ENCODE results near the gene DHCR7.

The DHCR7 gene

GRCh38 chr11:71477641-71478527 lies 29.7 kb upstream of the DHCR7 start:
- no peak for DNase-seq (ENCODE audit: low read depth in 3 of 3, low spot score in 1 of 3)

GRCh38 chr11:71476926-71477640 lies 28.9 kb upstream of the DHCR7 start:
- no peak for DNase-seq (ENCODE audit: low read depth in 3 of 3, low spot score in 1 of 3)

DNA sequence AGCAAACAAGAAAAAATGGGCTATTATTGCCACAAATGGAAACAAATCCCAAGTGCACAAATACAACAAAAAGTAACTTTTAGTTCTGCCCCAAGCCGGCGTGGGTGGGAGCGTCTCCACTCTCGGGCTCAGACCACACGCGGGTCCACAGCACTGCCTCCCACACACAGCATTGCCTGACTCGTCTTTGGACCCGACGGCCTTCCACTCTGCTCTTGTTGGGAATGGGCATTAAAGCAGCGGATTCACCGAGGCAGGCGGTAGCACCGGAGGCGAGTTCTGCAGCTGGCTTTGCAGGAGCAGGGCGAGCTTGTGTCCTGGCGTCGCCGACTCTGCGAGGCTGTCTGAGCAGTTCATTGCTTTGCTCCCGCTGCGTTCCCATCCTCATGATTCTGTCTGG lies 27.8 kb upstream of the DHCR7 start:
- no peak for DNase-seq (ENCODE audit: low read depth in 3 of 3, low spot score in 1 of 3)

- no peak for DNase-seq (ENCODE audit: low read depth in 3 of 3, low spot score in 1 of 3)
Measured at GRCh38 chr11:71474771-71475483, 26.7 kb upstream of the DHCR7 start.

GRCh38 chr11:71474141-71474770 lies 26.1 kb upstream of the DHCR7 start:
- no peak for DNase-seq (ENCODE audit: low read depth in 3 of 3, low spot score in 1 of 3)

DNA sequence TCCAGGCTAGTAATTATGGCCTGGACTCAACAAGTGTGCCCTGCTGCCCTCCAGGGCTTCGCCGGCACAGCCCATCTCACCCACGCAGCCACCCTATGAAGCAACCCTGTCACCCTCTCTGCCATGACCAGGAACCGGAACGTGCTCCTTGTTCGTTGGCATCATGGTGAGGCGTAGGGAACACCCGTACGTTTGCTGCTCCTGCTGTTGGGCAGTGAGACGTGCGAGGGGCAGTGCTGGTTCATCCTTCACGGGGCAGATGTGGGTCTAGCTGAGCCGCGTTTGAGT lies 25.5 kb upstream of the DHCR7 start:
- DNase-seq (ENCODE audit: low read depth in 3 of 3, low spot score in 1 of 3), result no peak

- no peak for DNase-seq (ENCODE audit: low read depth in 3 of 3, low spot score in 1 of 3)
Measured at GRCh38 chr11:71472941-71473792, 25.0 kb upstream of the DHCR7 start.

GRCh38 chr11:71472357-71472885 lies 24.2 kb upstream of the DHCR7 start:
- DNase-seq (ENCODE audit: low read depth in 3 of 3, low spot score in 1 of 3), result no peak

DNA sequence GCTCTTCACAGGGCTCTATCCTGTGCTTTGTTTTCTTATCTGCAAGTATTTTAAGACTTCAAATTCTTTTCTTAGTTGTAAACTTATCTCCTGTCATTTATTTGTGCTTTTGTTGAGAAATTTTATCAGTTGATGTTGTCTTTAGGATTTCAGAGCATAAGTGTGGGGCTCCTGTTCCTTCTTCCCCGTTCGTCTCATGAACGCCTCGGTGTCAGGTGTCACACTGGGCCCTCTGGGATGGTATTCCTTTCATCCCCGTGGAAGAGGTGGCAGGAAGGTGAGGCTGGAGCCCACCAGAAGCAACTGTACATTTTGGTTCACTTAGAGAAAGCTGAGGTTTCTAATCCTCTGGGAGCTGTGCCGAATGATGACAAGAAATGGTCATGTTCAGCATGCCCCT lies 22.8 kb upstream of the DHCR7 start:
- no peak for DNase-seq (ENCODE audit: low read depth in 3 of 3, low spot score in 1 of 3)

- no peak for DNase-seq (ENCODE audit: low read depth in 3 of 3, low spot score in 1 of 3)
Measured at GRCh38 chr11:71467164-71467563, 19.0 kb upstream of the DHCR7 start.

DNA sequence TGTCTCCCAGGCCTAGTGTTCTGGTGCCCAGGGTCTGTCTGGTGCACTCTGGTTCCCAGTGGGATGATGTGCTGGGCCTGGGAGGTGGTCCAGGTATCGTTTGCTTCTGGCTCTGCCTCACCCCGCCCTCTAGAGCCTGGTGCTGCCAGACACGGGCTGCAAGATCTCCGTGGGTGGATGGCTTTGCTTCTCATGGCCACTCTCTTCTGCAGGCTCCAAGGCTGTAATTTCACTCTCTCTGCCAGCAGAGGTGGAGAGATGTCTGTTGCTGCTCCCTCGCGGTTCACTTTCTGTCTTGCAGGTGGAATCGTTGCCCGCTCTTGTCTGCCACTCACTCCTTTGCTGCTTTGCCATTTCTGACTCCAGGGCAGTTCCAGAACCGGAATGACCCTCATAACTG lies 18.2 kb upstream of the DHCR7 start:
- no peak for DNase-seq (ENCODE audit: low read depth in 3 of 3, low spot score in 1 of 3)

DNA sequence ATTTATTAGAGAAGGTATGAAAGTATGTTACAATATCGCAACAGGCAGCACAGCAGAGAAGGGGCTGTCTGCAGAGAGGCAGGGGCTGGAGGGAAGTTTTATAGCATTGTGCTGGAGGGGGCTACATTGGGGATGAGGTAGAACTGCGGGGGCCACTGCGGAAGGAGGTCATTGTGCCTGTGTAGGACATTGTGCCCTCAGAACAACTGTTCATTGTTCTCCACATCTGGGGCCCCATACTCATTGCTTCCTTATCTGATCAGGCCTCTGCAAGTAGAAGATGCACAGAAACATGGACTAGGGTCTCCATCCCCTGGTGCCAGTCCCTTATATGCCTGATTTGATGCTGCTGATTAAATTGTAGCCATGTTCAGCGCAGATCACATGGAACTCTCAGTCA lies 16.9 kb upstream of the DHCR7 start:
- no peak for DNase-seq (ENCODE audit: low read depth in 3 of 3, low spot score in 1 of 3)

DNA sequence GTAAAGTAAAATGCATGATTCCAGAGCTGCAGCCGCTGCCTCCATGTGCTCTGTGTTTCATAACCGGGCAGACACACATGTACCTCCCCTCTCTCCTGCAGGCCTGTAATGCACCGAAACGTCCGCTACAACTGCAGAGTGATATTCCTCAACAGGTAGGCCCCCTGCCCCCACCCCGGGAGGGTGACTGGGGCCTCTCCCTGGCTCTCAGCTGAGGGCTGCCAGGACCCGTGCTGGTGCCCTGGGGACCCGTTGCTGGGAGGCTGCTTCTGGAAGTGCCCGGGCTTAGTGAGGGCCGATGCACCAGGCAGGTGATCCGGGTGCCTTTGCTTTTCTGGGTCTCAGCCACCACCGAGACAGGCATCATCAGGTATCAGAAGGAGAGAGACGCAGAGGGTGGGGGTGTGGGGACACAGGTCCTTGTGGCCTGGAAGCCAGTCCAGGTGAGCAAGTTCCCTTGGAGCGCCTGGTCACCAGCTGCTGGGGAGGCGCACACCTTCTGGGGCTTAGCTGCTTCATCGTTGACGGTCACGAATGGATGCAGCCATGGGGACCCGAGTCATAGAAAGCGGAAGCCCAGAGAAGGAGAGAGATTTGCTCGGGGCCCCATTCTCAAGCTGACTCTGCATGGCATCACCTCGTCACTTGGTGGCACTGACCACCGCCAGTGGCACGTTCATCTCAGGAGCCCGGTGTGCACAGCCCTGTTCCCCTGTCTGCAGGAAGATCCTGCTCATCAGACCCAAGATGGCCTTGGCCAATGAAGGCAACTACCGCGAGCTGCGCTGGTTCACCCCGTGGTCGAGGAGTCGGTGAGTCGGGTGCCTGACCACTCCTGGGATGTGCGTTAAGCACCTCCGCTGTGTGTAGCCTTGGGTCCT lies 15.4 kb upstream of the DHCR7 start:
- DNase-seq (ENCODE audit: low read depth in 3 of 3, low spot score in 1 of 3), result no peak

GRCh38 chr11:71462726-71463125 lies 14.5 kb upstream of the DHCR7 start:
- no peak for DNase-seq (ENCODE audit: low read depth in 3 of 3, low spot score in 1 of 3)

- no peak for DNase-seq (ENCODE audit: low read depth in 3 of 3, low spot score in 1 of 3)
Measured at GRCh38 chr11:71461696-71462095, 13.5 kb upstream of the DHCR7 start.

DNA sequence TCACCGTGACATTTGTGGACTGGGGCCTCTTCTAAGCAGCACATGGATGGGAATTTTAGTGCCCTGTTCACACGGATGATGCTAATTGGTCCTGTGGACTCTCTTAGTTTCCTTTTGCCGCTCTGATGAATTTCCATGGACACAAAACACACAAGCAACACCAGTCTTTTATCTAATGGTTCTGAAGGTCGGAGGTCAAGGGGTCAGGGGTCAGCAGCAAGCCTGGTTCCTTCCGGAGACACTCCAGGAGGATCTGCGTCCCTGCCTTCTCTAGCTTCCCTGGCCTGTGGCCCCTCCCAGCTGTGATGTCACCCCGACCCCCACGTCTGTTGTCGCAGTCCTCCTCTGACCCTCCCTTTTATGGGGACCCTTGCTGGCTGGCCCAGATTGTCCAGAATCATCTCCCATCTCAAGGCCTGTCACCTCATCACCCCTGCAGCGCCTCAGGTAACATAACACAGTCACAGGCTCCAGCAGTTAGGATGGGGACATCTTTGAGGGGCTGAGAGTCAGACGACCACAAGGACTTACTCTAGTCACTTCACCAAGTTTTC lies 11.7 kb upstream of the DHCR7 start:
- no peak for DNase-seq (ENCODE audit: low read depth in 3 of 3, low spot score in 1 of 3)

- no peak for DNase-seq (ENCODE audit: low read depth in 3 of 3, low spot score in 1 of 3)
Measured at GRCh38 chr11:71459076-71459766, 11.0 kb upstream of the DHCR7 start.
